HG02759 (cell line): ENCODE measurements around the gene TRIM3.

Source experiments
- ATAC-seq: cut with Tn5 transposase; IDR thresholded peaks from one replicate; pipeline ENCODE4 v1.9.1; 2021; ENCODE audit warnings: mild to moderate bottlenecking, moderate library complexity; ENCODE audit not compliant: unreplicated experiment

TRIM3 gene

GRCh38 chr11:6404342-6405051 lies 69.2 kb downstream of the TRIM3 start:
- ATAC-seq: no peak

DNA sequence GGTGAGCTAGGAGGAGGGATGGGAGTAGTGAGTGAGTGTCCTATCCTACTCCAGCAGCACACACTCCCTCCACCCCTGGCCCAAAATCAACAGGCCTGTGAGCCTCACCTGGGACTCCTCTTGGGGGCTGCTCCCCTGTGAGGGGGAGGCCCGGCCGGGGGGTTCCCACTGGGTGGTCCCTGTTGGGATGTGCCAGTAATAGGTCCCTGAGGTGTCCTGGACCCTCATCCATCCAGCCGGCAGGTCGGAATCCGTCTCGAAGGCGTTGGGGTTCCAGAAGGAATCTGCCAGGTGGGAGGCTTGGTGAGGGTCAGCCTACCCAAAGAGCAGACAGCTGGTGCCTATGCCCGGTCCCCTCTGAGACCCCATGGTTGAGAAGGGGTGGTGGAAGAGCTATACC lies 70.2 kb downstream of the TRIM3 start:
- ATAC-seq: no peak

DNA sequence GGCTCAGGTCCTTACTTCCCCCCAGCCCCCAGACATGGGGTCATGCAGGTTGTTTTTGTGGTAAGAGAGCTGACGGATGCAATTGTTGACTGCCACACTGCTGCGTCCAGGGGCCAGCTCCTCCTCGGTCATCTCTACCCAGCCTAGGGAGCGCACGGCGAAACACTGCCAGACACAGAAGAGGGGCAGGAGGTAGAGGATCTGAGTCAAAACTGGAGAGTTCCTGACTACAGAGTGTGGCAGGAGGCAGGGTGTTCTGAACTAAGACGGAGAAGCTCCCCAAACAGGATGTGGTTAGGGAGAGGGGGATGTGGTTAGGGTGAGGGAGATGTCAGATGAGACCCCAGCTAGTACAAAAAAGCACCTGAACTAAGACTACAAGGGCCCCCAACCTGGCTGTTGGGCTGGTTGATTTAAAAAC lies 71.2 kb downstream of the TRIM3 start:
- ATAC-seq: peak; percentile 93

DNA sequence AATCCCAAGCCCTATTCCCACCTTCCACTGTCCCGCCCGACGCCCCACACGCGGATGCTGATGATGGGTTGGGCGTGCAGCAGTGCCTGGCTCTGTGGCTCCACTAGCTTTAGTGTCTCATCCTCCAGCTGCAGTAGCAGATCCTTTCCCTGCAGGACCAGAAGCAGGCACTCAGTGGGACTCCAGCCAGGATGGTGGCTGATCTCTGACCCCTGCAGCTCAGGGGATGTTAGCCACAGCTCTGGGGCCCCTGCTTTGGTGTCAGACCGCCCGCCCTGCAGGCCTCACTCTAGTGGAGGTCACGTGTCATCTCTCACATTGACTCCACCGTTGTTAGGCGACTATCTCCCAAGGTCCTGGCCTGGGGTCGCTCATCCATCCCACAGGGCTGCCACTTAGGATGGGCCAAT lies 71.7 kb downstream of the TRIM3 start:
- ATAC-seq: peak; percentile 45

DNA sequence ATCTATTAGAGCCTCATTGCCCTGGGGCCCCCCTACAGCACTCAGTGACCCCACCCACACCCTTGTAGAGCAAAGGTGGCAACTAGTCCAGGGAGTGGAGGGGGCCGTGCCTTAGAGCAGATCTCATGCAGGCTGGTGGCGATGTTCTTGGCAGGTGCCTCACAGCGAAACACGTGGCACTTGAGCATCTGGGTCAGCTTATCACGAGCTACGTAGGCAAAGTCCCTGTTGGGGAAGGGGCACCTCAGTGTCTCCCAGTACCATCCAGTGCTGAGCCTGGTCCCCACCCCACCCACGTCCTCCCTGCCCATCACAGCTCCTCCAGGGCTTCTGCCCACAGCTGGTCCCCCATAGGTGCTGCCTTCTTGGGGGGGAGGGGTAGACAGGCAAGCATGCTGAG lies 72.3 kb downstream of the TRIM3 start:
- ATAC-seq: no peak

DNA sequence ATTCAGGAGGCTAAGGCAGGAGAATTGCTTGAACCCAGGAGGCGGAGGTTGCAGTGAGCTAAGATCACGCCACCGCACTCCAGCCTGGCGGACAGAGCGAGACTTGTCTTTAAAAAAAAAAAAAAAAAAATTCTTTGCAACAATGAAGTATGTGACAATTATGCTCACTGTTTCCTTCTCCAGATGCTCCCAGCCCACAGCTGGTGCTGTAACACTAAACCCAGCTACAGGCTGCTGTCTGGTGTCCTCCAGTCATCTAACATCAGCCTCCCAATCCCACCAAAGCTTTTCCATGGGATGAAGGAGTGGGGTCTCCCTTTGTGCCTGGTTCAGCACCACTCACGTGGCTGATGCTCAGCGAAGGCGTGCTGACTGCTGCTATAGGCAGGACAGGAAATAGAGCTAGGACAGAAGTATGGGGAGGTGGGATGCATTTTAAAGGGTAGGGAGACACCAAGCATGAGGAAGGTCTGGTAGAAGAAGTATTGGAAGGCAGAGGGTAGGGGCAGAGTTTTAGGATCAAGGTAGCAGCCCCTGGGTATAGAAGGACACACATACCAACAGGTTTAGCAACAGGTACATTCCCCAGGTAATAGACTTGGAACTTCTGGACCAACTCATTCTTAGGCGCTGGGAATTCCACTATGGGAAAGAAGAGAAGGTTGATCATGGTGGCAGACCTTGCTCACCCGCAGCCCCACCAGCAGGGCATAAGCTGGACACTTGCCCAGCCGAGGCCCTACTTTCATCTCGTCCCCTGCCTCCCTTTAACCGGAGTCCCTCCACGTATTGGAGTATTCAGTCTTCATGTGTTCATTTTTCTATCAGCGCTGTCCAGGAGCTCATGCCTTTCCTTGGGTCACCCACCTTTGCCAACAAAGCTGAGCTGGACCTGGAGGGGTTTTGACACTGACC lies 73.1 kb downstream of the TRIM3 start:
- ATAC-seq: no peak
